GM12874 (cell line): ENCODE measurements around the gene TMEM138.
A peak's percentile ranks its signal among the peaks of the same experiment; 100 is the strongest.

Experiments used
- CTCF ChIP-seq: IDR thresholded peaks from 2 replicates; pipeline ENCODE4 v1.5.1; 2011; ENCODE audit warnings: low read depth, mild to moderate bottlenecking, control low read depth, low read length, moderate library complexity; ENCODE audit not compliant: insufficient read depth

TMEM138 gene

GRCh38 chr11:61378713-61379313 lies 16.6 kb downstream of the TMEM138 start:
- TF ChIP-seq CTCF: no peak

DNA sequence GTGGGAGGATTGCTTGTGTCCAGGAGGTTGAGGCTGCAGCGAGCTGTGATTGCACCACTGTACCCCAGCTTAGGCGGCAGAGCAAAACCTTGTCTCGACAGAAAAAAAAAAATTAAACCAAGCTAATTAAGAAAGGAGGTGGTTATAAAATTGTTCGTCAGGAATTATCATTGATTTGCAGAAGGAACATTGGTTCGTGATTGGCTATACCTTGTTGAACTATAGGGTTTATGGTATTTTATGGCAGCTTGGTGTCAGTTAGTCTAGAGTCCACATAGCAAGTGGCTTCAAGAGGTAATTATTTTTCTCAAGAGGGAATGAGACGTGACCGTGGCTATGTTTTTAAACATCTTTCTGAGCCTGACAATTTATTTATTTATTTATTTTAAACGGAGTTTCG lies 18.7 kb downstream of the TMEM138 start:
- no peak for TF ChIP-seq CTCF

GRCh38 chr11:61384271-61385242 lies 22.4 kb downstream of the TMEM138 start:
- peak; percentile 55 for TF ChIP-seq CTCF

GRCh38 chr11:61390161-61390560 lies 28.0 kb downstream of the TMEM138 start:
- TF ChIP-seq CTCF: no peak

GRCh38 chr11:61392981-61393595 lies 30.9 kb downstream of the TMEM138 start:
- peak; percentile 26; the same call in 1 of the 2 replicates for TF ChIP-seq CTCF

- no peak for TF ChIP-seq CTCF
Measured at GRCh38 chr11:61401173-61401572, 39.0 kb downstream of the TMEM138 start.

DNA sequence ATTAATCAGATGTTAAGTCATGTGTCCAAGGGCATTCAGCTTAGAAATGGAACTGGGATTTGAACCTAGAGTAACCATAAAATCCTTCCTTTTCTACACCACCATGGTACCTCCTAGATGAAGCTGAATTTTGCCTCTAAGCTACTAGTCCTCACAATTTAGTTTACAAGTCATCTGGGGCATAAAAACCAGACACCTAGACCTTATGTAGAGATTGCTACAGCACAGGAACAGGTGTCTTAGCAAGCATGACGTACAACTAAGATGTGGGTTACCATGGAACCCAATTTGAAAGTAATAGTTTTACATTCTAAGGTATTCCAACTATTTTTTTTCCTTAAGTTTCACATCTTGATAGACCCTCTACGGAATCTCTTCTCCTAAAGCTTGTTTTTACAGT lies 39.4 kb downstream of the TMEM138 start:
- no peak for TF ChIP-seq CTCF
